Retina (tissue), 1 donor: ENCODE data around the gene RUNDC3A.
A peak's percentile ranks its signal among the peaks of the same experiment; 100 is the strongest.

Experiments
- DNase-seq: peaks from one replicate; pipeline ENCODE4 v3.0.0-alpha.2; 2016

RUNDC3A gene

DNA sequence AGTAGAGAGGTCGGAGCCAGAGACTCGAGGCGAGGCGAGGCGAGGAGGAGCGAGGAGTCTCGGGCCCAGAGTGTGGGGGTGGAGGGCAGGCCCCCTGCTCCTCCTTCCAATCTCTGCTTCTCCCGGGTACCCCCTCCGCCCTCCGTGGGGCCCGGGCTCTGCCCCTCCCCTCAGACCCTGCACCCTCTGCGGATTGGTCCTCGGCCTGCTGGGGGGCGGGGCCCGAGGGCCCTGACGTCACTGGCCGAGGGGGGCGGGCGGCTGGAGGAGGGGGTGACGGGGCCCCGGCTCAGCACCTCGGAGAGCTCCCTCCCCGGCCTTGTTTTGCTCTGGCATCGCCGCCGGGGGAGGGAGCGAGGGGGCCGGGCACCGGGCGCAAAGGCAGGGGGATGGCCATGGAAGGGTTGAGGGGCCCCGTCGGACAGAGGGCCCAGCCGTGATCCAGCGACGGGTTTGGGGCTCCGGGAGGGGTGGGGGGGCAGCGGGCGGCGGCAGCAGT is at the start of gene RUNDC3A:
Gene RUNDC3A, plus strand, starts transcription at position 282 of the 499 bp plus-strand sequence. CDS start 232 bp downstream, outside the sequence.
- peak; percentile 92 for DNase-seq

DNA sequence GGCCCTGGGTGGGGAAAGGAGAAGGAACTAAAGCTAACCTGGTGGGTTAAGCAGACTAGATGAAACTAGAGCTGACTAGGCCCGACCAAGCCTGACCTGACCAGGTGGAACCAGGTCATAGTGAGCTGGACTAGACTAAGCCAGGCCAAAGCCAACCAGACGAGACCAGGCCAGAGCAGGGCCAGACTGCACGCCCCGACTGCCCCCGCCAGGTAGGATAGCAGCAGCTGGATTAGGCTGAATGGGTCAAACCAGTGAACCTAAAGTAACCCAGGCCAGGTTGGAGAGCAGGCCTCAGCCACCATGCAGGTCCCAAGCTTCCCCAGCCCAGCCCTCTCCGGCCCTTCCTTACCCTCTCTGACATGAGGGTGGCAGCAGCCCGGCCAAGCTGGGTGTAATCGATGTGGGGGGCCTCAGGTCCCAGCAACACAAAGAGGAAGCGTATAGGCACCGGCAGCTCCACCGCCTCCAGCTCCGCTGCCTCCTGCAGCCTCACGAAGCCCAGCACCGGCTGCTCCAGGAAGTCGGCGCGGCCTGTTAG is 49.5 kb upstream of the RUNDC3A start:
- DNase-seq = peak; percentile 38

DNA sequence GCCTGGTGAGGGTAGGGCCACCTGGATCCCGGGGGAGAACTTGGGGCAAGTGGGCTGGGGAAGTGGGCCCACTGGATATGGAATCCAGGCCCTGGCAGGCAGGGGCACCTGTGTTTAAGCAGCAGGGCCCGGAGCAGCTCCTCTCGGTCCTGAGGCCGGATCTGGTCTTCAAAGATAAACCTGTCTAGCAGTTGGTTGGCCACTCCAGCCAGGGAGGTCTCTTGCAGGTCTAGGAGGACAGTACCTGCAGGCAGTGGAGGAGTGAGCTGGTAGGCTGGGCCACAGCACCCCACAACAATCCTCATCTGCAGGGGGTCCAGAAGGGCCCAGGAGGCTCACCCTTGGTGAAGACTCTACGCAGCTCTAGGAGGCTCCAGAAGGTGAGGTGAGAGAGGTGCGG is 48.1 kb upstream of the RUNDC3A start:
- DNase-seq = no peak

DNA sequence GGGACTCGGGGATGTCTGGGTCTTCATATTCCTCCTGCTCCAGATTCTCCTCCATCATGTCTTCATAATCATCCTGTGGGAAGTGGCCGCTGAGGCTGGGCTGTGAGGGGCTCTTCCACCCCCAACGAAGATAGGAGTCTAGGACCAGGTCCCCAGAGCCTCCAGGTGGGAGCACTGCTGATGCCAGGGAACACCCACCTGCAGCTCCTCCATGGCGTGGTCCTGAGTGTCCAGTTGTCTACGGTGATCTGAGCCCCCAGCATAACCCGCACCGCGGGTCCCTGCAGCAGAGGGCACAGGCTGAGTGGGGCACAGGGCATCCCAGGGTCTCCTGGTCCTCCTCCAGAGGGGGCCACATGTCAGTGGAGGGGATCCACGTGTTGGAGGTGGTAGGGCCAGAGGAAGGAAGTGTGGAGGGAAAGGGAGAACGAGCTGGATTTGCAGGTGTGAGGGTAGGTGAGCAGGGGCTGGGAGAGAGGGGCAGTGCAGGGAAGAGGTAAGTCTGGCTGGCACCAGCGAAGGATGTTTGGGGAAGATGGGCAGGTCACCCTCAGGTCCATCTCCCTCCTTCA is 45.7 kb upstream of the RUNDC3A start:
- no peak for DNase-seq

DNA sequence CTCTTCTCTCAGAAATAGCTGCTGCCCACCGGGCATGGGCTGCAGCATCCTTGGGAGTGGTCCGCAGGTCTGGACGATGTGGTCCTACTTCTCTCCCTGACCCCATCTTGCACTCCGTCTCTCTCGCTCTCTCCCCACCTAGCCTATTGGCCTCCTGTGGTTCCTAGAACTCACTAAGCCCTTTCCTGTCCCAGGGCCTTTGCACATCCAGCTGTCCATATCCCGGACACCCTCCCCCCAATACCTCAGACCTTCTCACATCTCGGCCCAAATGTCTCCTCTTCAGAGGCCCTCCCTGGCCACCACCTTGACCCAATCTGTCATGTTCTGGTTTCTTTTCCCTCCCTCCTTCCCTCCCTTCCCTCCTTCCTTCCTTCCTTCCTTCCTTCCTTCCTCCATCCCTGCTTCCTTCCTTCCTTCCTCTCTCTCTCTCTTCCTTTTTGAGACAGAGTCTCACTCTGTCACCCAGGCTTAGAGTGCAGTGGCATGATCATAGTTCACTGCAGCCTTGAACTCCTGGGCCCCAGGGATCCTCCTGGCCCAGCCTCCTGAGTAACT is 45.0 kb upstream of the RUNDC3A start:
- DNase-seq = no peak

DNA sequence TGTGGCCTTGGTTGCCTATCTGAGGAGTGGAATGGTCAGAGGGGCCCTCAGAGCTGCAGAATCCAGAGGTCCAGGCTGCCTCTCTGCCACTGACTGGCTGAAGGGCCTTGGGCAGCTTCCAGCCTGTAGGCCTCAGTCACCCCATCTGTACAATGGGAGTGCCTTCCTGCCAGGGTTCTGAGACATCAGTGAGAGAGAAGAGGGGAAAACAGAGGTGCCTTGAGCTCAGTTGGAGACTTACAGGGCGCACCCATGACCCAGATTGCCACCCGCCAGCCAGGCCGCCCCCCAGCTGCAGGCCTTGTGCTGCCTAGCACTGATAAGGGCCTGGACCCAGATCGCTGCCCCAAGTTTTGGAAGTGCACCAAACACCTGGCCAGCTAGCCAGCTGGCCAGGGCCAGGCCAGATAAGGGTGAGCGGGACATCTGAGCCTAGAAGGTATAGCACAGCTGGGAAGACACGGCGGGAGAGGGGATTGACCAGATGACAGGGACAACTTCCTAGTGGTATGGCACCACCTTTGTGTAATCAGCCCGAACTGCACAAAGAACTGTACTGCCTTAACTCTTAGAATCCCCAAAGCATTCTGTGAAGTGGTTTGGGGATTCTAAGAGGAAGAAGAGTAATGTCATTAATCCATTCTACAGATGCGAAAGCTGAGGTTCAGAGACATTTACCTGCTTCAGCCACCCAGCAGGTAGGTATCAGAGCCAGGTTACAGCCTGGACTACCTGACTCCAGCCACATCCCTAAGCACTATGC is 41.8 kb upstream of the RUNDC3A start:
- DNase-seq = no peak

DNA sequence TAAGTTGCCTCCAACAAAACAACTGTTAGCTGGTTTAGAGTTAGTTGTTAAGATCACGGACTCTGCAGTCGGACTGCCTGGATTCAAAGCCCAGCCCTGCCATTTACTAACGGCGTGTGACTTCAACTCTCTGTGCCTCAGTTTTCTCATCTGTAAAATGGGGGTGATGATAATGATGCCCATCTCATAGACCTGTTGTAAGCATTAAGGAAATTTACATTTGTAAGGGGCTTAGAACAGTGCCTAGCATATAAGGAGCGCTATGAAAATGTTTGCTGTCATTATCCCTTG is 41.3 kb upstream of the RUNDC3A start:
- no peak for DNase-seq

DNA sequence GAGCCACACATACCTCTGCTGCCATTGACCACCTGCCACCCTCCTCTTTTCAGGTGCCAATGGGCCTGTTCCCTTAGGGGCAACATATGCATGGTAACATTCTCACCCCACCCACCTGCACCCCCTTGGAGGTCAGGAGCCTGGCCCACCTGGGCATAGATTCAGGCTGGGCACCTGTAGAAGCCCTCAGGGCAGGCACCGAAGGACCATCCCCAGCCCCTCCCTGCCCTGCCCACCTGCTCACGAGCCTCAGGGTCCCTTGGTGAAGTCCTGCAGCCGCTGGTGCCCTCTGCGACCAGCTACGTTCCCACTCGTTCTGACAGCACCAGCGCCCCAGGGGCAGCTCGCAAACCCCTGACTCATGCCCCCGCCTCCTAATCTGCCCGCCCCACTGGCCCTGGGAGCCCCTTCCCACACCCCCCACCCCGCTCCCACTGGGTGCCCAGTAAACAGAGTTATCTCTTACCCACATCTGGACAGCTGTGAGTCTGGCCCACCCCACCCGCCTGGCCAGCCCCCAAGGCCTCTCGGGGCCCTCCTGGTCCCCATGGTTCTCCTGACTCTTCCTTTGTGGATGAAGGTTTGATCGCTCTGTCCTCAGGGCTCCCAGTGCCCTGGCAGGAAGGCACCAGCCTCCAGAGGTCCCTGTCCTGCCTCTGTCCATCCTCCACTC is 40.4 kb upstream of the RUNDC3A start, which contains the start of gene SLC4A1:
Gene SLC4A1, minus strand, starts transcription at position 318 of the 673 bp plus-strand sequence. CDS start 5,269 bp downstream, outside the sequence.
- DNase-seq = no peak

DNA sequence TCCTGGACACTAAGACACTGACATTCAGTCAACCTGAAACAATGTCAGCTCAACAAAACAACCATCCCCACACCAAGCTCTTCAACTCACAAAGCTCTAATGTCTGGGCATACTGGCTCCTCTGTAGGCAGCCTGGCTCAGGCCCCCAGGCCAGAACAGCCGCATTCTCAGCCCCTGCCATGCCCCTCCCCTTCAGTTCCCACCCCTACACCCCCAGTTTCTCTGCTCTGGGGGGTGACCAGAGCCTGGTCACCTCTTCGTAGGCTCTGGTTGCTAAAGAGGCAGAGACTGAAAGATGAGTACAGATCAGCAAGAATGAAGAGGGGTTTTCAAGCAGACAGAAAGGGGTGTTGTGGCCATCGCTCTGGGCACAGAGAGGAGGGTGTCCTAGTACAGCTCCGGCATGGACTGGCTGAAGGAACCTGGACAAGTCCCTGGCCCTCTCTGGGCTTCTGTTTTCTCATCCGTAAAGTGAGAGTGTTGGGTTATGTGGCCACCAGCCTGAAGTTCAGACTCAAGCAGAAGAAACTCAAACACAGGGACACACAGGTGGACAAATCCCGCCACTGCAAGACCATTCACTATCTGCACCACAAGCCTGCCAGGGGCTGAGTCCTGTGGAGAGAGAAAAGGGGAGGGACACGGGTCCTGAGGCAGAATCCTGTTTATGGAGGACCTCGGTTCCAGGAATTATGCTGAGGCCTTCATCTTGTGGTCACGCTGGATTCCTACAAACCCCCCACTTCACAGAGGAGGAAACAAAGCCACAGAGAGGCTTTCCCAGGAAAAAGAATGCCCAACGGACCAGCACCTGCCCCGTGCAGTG is 39.5 kb upstream of the RUNDC3A start:
- DNase-seq = no peak

DNA sequence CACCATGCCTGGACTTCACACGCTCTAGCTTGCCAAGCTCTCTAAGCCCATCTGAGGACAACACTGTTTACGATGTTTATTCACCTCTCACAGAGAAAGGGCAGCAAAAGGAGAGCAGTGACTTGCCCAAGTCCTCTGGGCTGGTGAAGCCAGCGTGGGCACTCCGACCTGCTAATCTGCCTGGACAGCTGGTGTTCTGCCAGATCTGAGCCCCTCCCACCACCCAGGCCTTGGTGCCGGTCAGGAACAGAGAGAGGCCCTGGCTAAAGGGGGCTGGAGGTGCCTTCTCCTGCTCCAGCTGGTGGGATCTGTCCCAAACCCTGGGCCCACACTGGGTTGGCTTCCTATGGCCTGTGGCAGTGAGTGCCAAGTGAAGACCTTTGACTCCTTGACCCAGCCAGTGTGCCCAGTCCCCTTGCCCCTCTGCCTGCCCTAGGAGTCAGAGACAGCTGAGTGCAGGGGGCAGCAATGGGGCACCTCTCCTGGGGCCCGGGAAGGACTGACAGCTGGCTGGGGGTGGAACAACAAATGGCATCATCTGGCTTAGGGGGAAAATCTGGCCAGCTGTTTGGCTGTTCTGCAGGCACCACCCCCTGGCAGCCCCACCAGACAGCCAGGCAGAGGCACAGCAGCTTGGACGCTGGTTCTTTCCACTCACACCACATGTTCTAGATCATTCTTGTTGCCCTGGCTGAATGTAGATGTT is 38.7 kb upstream of the RUNDC3A start:
- no peak for DNase-seq

DNA sequence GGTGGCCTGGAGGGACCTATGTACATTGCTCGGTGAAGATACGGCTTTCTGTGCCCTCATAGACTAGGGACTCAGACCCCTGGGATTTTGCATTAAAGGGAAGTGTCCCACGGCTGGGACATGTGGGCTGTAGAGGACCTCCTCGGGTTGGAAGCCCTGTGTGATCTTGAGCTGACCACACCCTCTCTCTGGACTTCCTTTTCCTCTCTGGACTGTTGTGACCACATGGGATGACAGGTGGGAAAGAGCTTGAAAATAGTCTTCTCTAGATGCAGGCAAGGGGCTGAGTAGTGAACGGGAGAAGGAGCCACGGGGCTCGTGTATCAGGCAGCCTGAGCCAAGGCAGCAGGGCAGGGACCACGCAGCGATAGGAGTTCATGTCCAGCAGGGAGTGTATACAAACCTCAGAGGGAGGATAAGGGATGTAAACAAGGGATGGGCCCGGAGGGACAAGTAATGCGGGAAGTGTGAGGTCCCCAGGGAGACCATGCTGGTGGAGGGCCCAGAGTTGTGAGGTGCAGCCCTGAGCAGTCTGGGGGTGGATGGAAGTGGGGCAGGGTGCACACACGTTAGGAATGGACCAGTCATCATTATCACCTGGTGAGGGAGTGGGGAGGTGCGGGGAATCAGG is 36.0 kb upstream of the RUNDC3A start:
- DNase-seq = no peak

DNA sequence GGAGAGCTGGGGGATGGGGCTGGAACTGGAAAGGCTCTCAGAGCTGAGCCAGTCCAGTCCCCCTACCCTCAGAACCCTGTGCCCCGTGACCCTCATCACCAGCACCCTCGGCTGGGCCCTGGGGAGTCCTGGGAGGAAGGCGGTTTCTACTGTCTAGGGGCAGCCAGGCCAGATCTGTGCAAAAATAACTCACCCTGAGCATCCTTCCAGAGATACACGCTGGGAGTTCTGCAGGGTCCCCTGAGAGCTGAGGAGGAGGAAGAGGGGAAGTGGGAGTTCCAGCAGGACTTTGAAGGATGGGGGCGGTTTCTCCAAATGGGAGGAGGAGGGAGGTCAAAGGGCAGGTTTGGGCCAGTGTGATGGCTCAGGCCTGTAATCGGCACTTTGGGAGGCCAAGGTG is 35.4 kb upstream of the RUNDC3A start:
- no peak for DNase-seq

DNA sequence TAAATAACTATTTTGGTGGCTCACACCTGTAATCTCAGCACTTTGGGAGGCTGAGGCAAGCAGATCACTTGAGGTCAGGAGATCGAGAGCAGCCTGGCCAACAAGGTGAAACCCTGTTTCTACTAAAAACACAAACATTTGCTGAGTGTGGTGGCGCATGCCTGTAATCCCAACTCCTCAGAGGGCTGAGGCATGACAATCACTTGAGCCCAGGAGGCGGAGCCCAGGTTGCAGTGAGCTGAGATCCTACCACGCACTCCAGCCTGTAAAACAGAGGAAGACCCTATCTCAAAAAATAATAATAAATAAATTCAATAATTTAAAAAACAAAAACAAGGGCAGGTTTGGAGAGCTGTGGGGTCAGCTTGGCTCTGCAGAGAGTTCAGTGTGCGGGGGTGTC is 34.8 kb upstream of the RUNDC3A start:
- no peak for DNase-seq

DNA sequence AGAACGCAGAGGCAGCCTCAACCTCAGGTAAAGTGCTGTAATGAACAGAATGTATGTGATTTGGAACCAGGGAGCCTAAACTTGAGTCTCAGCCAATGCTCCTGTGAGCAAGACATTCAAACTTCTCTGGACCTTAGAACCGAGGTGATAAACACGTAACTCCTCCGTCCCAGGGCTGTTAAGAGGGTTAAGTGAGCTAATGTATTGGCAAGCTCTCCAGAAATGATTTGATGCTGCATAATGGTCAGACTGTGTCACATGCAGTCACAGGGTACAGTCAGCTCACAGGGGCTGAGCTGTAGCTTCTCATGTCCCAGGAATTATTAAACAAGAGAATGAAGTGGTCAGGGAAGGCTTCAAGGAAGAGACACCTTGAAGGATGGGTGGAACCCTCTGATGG is 30.4 kb upstream of the RUNDC3A start:
- no peak for DNase-seq

DNA sequence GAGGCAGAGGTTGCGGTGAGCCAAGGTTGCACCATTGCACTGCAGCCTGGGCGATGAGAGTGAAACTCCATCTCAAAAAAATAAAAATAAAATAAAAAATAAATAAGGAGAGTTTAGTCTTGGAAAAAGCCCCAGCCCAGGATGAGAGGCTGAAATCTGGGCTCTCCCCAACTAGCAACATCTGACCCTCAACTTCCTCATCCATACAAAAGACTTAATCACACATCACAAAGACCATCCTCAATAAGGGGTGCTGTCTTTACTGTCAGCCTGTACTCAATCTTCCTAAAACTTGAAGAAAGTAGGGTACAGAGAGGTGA is 29.1 kb upstream of the RUNDC3A start:
- no peak for DNase-seq

DNA sequence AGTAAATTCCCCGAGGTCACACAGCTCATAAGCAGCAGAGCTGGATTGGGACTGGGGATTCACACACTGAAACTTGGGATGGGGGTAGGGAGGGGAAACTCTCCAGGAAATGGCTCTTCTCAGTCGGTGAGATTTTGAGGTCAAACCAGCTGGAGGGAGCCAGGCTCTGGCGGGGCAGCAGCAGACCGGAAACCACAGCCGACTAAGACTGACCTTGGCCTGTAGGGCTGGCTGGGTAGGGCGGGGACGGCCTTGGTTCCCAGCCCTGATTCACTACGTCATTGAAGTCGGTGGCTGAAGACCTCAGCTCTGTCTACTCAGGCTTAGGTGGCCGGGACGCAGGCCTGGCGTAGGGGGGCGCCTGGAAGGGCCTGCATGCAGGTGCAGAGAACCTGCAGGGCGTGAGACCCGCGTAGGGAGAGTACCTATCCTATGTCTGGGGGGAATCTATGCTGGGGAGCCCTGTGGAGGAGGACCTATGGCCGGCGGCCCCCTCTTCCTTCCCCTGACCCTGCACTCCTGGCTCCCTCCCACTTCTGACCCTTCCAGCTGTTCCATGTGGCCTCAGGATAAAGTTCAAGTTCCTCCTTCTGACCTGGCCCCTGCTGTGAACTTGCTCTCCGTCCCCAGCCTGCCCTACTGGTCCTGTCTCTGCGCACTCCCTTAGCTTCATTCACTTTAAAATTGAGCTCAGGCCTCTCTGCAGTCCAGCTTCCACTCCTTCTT is 28.6 kb upstream of the RUNDC3A start:
- DNase-seq = no peak

DNA sequence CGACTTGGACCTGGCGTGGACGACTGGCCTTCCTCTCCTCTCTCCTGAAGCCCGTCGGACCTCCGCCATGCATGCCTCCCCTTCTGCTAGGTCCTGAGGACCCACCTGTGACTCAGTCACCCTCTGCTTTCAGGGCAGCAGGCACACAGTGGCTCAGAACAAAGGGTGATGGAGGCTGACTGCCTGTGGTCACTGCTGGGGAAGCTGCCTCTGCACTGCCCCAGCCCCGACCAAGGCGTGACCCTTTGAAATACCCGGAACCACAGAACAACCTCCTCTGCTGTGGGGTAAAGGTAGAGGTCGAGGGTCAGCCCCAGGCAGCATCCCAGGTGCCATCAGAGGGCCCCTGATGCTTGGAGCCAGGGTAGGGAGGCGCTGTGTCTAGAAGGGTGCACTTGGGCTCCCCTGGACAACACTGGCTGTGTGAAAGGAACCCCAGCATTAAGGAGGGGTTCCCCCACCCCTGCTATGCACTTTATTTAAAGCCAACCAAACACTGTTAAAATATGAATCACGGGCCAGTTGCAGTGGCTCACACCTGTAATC is 27.9 kb upstream of the RUNDC3A start:
- no peak for DNase-seq

DNA sequence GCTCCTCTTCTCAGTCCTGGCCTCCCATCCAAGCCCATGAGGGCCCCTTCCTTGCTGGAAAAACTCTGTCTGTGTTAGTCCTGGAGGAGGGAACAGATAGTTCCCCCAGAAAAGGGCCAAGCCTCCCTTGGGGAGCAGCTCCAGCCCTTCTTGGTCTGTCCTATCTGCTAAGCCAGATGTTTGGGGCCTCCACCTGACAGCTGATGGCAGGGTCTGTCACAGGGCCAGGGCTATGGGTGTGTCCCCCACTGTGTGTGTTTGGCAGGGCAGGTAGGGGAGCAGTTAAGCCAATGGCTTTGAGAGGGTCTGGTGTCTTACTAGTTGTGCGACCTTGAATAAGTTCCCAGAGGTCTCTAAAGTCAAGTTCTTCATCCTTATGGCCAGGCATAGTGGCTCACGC is 26.8 kb upstream of the RUNDC3A start:
- no peak for DNase-seq

DNA sequence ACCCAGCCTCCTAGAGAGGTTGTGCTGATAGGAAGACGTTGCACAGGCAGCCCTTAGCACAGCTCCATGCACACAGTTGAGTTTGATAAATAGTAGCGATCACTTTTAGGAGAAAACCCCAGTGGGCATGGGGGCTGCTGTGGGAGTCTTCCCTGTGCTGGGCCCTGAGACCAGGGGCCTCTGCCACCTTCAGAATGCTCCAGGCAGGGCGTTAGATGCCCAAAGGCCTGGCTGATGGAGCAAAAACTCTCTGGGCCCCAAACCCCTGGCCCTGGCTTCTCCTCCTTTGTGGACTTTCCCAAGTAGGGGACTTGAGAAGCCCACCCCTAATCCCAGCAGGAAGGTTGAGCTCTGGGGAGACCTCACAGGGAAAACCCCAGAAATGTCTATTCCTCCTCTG is 26.1 kb upstream of the RUNDC3A start:
- no peak for DNase-seq

DNA sequence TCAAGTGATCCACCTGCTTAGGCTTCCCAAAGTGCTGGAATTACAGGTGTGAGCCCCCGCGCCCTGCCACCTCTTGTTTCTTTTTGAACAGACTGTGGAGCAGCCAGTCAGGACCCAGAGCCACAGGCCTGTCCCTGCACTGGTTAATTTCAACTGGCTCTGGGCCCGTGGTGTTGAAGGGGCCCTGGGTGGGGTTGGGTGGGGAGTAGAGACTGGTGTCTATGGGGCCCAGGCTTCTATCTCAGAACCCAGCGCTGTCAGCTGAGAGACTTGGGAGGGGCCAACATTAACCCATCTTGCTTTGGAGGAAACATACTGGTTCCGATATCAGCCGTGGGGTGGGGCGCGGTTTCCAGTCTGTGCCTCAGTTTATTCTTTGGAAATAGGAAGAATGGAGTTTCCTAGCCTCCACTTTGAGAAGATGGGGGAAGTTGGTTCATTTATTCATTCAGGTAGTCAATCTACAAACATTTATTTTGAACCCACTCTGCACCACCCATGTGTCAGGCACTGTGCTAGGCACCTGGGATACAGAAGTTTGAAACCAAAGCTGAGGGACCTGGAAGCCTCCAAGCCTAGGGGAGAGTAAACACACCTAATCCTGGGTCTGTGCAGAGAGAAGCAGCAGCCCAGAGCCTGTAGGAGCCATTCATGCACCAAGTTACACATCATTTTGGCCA is 24.9 kb upstream of the RUNDC3A start:
- DNase-seq = no peak
